ENCODE measurements around the gene DDX17. TPM values are rescaled to one million over a fixed set of nuclear protein-coding genes. Genes with fewer than 3 reads are reported as not detected.

DDX17 gene
- total RNA-seq, 1 donor from 2014 or later = 364 TPM

Other genes starting within 250 kb of the DDX17 start
- gene TMEM184B, start 233.3 kb downstream of the DDX17 start, total RNA-seq = 128 and 165 TPM in 2 replicates
- gene CSNK1E, start 188.9 kb downstream of the DDX17 start, total RNA-seq = 142 and 187 TPM in 2 replicates
- not detected in 2 replicates for gene KCNJ4, start 51.1 kb downstream of the DDX17 start, total RNA-seq
- gene KDELR3, start 38.2 kb downstream of the DDX17 start, total RNA-seq = 36.2 and 61.1 TPM in 2 replicates
- gene DMC1, start 63.9 kb upstream of the DDX17 start, total RNA-seq = 1.3 TPM in 1 of 2 replicates, not detected in the other
- 1.9 and 3.3 TPM in 2 replicates for gene FAM227A, start 150.1 kb upstream of the DDX17 start, total RNA-seq
- 23.7 and 28.0 TPM in 2 replicates for gene CBY1, start 150.3 kb upstream of the DDX17 start, total RNA-seq
- 38.9 and 57.0 TPM in 2 replicates for gene TOMM22, start 175.6 kb upstream of the DDX17 start, total RNA-seq
- 64.8 and 78.3 TPM in 2 replicates for gene JOSD1, start 194.6 kb upstream of the DDX17 start, total RNA-seq
- 27.0 and 45.6 TPM in 2 replicates for gene GTPBP1, start 199.6 kb upstream of the DDX17 start, total RNA-seq
- gene SUN2, start 249.7 kb upstream of the DDX17 start, total RNA-seq = 79.8 and 153 TPM in 2 replicates

Data from glomerular endothelial cell (primary cell).